NCI-H82 treated with DMSO at 0.1 percent for 48 hours (cell line): Measurements from ENCODE around the gene PSMF1.

Source experiments
- DNase-seq: peaks from one replicate; lab custom pipeline; 2025; ENCODE audit not compliant: unreplicated experiment; lab: John Stamatoyannopoulos, UW

Gene PSMF1

GRCh38 chr20:1118336-1119127, at the start of gene PSMF1:
PSMF1 (plus strand) TSS chr20:1118602; CDS start chr20:1118774, 172 bp downstream.
- peak; percentile 65 for DNase-seq

GRCh38 chr20:1072258-1072657, 46.1 kb upstream of the PSMF1 start:
- DNase-seq: no peak

GRCh38 chr20:1075616-1076015, 42.8 kb upstream of the PSMF1 start:
- no peak for DNase-seq

GRCh38 chr20:1081891-1082290, 36.5 kb upstream of the PSMF1 start:
- no peak for DNase-seq

GRCh38 chr20:1083431-1084080, 34.8 kb upstream of the PSMF1 start:
- DNase-seq: no peak

- DNase-seq: no peak
These were observed 32.7 kb upstream of the PSMF1 start for GRCh38 chr20:1085492-1086276.

- peak; percentile 30 for DNase-seq
These were observed 31.9 kb upstream of the PSMF1 start for GRCh38 chr20:1086277-1087213.

- DNase-seq: peak; percentile 98
These were observed 31.0 kb upstream of the PSMF1 start for GRCh38 chr20:1087311-1087905.

- no peak for DNase-seq
These were observed 23.7 kb upstream of the PSMF1 start for GRCh38 chr20:1094751-1095150.

GRCh38 chr20:1101533-1101932, 16.9 kb upstream of the PSMF1 start:
- DNase-seq: no peak

- no peak for DNase-seq
These were observed 16.4 kb upstream of the PSMF1 start for GRCh38 chr20:1102016-1102415.

- DNase-seq: no peak
These were observed 14.7 kb upstream of the PSMF1 start for GRCh38 chr20:1103751-1104150.

GRCh38 chr20:1105599-1106194, 12.7 kb upstream of the PSMF1 start:
- no peak for DNase-seq

- no peak for DNase-seq
These were observed 11.2 kb upstream of the PSMF1 start for GRCh38 chr20:1107176-1107575.

GRCh38 chr20:1108437-1108920, 9.9 kb upstream of the PSMF1 start:
- DNase-seq: peak; percentile 5

- DNase-seq: no peak
These were observed 5.5 kb upstream of the PSMF1 start for GRCh38 chr20:1112908-1113307.

GRCh38 chr20:1118004-1118335, 432 bp upstream of the PSMF1 start:
- no peak for DNase-seq

GRCh38 chr20:1119128-1119505, 715 bp downstream of the PSMF1 start:
- no peak for DNase-seq

- no peak for DNase-seq
These were observed 1.1 kb downstream of the PSMF1 start for GRCh38 chr20:1119524-1119923.

GRCh38 chr20:1121429-1121828, 3.0 kb downstream of the PSMF1 start:
- no peak for DNase-seq
